Middle frontal gyrus (tissue), 1 donor: ENCODE data around the gene C4orf50.

ENCODE experiments used
- DNase-seq: peaks from one replicate; pipeline ENCODE4 v3.0.0-alpha.2; 2015; ENCODE audit warnings: low spot score; ENCODE audit errors: extremely low spot score

The C4orf50 gene

DNA sequence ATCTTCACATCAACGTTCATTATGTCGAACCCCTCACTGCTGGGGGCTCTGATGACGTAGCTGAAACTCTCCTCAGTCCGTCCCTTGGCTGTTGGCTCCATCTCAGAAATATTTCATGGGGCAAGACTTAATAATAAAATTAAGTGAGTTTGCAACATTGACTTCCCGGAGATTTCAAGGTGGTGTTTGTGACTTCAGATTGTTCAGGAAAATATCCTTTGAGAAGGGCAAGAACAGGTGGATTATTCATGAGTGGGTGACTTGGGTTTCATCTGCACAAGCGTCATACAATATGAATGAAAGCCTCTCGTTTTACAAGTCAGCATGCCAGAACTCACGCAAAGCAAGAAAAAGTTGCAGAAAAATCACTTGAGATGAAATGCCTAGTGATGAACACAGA is at the start of gene C4orf50:
C4orf50 (minus strand) TSS at position 101 of the 400 bp plus-strand sequence.
- DNase-seq: no peak

DNA sequence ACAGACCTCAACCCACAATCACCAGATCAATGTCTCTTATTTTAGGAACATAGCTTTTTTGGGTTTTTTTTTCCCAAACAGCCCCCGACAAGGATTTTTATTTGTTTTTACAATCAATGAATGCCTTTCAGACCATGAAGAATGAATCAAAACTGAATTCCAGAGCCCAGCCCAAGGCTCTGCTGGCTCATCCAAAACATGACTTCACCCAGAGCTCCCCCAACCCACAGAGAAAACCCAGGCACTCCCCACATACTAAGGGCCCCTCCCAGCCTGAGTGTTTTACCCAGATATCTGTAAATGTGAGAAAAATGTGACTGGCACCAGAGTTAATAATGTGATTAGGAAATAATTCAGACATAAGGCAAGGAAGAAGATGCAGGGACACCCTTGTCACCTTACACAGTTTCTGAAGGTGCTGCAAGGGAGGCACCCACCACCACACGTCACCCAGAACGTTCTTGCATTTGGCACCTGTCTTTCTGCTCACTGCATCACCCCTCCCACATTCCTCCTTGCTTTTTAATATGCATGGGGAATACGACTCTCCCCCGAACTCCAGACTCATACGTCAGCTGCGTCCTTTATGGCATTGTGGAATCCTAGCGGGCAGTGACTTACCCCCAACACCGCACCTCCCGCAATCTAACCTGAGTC is 47.8 kb upstream of the C4orf50 start:
- no peak for DNase-seq

DNA sequence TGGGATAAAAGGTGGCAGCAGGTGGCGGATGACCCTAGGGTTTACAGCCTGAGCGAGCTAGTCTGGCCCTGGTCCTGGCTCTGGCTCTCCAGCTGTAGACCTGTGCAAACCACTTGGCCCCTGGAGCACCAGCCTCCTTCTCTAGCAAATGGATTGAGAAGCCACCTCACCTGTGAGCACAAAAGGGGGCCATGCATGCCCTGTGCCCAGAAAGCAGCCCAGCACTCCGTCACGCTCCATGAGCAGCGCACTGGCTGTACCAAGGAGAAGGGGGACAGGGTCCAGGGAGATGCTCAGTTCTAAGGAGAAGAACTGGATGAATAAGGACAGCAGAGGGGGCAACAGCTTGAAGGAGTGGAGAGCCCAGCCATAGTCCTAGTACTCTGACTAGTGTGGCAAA is 46.9 kb upstream of the C4orf50 start:
- DNase-seq: no peak

DNA sequence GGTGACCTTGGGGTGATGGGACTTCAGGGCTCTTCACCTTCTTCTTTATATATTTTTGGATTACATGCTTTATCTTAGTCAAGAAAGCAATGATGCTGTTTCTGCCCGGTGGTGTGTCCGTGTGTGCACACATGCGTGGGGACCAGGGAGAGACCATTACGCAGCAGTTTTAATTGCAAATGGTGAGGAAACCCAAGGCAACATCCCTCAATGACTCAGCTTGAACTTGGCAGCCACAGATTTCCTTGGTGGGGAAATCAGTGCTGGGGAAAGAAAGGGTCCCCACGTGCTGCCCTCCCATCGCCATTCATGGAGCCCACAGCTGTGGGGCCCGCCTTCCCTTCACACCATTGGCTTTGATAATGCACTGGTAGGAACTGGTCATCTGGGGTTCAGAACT is 46.2 kb upstream of the C4orf50 start:
- DNase-seq: no peak

DNA sequence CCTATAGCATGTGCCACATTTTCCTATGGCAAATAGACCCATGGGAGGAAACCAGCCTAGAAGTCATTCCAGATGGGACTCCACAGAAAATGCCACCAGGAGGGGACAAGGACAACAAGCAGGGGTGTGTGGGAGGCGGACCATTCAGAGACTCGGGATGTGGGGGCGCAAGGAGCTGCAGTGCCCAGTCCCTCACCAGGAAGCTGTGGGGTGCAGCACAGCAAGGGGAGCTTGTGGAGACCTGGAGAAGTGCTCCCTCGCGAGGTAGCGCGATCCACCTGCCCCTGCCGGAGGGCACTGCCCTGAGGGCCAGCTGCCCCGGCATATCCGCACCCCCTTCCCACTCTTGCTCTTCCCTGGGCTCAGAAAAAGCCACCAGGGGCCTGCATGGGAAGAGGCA is 45.5 kb upstream of the C4orf50 start:
- no peak for DNase-seq

DNA sequence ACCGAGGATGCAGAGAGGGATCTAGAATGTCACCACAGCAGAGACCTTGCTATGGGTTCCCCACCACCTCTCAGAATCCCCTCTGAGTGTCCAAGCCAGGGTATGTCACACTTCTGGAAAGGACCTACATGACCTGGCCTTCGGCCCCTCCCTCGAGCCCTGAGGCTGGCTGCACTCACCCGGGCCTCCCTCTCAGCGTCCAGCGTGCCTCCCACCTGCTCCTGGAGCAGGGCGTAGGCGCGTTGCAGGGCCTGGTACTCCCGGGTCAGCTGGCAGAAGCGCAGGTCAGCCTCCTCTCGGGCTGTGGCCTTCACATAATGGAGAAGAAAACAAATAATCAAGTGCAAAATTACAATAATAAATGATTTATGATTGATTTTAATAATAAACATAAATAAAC is 43.9 kb upstream of the C4orf50 start:
- DNase-seq: no peak

DNA sequence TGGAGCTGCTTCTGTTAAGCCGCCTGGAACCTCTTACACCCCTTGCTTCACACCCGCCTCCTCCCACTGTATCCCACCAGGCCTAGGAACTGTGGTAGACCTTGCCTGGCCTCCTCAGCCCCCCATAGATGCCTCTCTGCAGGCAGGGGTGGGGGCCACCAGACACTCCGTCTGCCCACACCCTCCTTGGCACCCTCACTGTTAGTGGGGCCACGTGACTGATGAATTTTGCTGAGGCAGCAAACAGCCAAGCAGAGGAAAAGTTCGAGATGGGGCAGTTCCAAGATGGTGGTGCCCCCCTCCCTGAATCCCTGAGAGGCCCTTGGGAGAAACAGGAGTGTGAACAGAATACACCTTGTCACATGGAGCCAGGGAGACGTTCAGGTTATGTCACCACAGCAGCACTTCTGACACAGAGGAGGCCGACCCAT is 41.2 kb upstream of the C4orf50 start:
- no peak for DNase-seq

DNA sequence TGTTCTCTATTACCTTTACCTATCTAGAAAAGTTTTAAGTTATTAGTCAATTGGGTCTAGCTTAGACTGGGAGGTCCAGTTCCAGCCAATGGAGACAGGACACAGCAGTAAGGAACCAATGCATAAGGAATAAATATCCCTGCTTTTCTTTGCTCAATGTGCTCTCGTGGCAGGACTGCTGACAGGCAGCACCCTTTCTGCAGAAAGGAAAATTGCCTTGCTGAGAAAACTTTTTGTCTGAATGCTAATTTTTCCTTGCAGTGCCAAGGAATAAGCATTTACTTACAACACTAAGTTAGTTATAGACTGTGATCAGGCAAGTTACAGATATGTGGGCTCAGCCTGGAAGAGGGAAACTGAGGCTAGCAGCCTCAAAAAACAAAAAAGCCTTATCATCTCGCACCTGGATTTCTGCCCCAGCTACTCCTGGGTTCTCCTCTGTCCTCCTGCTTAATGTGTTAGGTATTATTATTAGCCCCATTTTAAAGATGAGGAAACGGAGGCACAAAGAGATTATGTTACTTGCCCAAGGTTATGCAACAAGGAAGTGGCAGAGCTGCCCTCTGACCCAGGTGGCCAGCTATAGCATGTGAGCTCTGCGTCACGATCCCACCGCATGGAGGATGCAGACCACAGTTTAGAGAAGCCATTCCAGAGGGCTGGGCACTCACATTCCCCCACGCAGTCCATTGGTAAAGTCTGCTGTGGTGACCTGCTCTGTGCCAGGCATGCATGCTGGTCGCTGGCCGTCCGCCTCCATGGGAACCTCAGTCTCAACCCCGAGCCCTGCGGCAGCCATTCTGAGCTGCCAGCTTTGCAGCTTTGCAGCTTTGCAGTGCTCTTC is 40.5 kb upstream of the C4orf50 start:
- no peak for DNase-seq

DNA sequence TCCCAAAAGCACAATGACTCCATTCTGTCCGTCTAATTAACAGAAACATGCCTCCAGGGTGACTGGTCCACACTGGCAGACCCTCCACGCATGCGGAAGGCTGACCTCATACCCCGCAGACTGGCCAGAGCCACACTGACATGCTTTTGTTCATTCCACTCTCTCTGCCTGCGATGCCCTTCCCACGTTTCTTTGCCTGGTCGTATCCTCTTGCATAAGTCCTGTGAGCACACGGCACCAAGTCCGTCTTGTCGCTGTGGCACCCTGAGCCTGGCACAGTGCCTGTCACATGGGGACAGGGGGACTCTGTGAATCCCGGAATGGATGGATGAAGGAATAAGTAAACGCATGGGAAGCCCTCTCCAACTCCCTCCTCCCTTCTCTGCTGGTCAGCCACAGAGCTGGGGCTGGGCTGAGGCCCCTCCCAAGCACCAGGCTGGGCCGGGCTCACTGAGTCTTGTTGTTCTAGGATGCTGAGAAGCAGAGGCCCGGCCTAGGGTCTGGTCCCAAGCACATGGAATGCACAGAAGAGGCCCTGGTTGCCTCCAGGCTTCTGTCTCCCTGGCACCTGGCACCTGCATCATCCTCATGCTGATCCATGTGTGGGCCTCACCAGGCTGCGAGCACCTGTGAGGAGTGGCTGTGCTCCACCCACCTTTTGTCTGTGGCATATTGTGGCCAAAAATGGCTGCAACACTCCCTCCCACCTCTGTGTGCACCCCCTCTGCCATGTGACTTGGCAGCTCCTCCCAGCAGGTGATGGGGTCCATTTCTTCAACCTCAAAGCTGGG is 38.9 kb upstream of the C4orf50 start:
- no peak for DNase-seq

DNA sequence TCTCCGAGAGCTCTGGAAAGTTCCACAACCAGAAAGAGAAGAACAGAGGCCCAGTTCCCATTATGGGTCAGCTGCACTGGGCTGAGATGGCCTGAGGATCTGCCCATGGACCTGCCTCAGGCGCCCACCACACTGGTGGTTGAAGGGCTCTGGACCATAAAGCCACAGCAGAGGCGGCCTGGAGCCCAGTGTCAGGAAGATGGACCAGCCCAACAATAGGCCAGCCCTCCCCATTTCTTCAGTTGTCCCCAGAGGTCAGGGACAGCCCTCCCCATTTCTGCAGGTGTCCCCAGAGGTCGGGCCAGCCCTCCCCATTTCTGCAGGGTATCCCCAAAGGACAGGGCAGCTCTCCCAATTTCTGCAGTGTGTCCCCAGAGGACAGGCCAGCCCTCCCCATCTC is 37.2 kb upstream of the C4orf50 start:
- DNase-seq: no peak

DNA sequence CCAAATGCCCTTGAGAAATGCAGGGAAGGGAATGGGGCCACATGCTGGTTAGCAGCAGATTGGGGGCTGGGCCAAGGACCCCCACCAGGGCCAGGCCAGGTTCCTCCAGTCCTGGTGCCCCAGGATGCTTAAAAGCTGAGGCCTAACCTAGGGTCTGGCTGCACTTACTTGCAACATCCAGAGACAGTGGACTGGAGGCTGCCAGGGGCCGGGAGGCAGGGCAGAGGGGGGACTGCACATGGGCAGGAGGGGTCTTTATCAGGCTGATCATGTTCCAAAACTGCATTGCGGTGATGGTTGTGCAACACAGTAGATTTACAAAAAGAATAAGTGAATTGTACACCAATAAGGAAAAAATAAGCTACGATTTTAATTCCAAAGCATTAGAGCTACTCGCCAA is 36.8 kb upstream of the C4orf50 start:
- DNase-seq: no peak

DNA sequence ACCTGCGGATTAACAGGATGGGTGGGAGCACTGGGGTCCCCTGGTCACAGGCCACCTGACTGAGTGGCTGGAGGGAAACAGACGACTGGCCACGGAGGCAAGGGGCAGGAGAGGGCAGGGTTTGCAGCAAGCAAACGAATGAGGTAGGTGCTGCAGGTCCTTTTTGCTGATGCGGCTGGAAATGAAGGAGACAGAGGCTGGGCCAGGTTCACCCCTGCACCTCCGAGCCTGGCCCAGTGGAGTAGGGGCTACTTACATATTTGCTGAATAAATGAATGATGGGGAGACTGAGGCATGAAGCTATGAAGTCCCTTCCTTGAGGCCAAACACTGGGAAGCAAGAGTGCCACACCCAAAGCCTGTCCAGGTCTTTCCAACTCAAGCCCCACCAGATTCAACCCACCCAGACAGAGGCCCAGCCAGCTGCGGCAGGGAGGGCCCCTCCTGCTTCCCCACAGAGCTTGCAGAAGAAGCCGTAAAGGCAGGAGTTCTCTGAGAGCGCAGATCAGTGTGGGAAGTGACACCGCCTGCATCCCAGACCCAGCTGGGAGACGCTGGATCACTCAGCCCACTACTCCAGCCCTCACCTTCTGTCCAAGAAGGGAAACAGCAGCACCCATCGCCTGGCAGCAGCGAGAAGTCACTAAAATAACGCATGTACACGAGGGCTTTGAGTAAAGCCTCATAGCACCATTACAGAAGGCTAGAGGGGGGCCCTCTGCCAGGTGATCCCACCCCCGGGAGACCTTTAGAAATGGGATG is 36.1 kb upstream of the C4orf50 start:
- no peak for DNase-seq

DNA sequence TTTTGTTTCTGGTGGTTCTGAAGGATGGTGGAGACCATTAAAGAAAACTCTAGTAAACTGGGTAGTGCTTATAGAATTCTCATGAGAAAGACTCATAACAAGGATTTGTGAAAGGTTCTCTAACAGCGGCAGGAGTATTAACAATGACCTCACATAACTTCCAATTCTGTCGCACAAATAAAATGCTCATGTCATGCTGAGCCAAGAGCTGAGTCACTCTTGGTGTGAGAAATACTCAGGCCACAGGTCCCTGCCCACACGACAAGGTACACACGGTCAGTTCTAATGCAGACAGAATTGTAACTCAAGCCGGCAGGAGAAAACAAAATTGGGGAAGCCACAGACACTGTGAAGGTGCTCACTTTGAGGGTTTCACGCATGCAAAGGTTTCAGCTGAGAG is 34.4 kb upstream of the C4orf50 start:
- no peak for DNase-seq

DNA sequence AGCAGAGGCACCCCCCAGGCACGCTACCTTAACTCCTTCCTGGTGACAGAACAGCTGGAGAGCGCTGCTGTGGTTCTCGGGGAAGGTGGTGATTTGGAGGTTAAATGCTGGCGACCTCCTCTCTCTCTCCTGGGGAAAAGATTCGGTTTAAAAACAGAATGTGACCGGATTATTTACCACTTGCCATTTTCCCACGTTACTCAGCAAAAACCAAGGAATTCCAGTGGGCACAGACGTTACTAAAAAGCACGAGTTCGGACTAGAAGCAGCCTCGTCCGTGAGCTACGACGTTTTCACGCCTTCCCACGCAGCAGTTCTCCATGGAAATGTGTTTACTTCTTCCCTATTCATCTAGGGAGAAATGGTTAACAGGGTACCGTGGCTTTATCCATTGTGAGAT is 32.3 kb upstream of the C4orf50 start:
- no peak for DNase-seq

DNA sequence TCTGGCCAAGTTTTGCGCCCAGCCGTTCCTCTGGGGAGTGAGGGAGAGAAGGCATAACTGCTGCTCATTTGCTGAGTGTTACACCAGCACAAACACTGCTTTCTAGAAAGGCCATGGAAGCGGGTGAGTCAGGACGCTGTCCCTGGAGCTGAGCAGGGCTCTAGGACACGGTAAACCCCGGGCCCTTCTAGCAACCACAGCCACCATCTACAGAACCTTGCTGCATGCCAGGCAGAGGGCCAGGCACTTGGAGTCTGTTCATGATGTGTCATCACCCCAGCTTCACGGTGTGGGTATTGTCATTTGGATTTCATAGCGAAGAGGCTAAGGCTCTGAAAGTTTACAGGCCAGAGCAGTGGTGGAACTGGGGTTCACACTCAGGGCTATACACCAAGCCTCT is 31.8 kb upstream of the C4orf50 start:
- no peak for DNase-seq

DNA sequence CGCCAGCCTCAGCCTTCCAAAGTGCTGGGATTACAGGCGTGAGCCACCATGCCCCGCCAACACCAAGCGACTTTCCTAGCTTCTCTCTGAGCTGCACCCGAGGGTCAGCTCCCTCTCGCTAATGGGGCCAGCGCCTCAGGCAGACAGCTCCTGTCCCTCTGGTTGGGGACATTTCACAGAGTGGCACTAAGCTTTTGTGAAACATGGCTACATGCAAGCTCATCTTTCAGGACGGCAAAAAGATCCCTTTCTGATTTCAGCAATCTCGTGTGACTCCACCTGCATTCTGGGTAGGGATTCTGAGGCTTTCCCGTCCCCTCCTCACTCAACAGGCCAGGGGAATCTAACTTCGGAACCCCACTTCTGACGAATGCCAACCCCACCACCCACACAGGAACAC is 31.0 kb upstream of the C4orf50 start:
- no peak for DNase-seq

DNA sequence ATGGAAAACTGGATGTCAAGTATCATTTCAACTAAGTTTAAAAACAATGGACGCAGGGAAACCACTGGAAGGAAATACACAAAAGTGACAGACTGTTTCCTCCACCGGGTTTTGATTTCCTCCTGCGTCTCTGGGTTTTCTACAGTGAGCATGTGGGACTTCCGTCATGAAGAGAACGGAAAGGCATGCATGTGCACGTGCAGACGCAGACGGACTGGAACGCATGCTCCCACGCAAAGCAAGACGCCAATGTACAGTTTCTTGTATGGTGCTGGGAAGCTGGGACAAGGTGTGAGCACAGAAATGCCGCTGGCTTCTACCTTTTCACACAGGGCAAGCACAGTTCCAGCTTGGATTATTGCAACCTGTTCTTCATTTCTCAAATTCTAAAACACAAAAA is 30.3 kb upstream of the C4orf50 start:
- no peak for DNase-seq

DNA sequence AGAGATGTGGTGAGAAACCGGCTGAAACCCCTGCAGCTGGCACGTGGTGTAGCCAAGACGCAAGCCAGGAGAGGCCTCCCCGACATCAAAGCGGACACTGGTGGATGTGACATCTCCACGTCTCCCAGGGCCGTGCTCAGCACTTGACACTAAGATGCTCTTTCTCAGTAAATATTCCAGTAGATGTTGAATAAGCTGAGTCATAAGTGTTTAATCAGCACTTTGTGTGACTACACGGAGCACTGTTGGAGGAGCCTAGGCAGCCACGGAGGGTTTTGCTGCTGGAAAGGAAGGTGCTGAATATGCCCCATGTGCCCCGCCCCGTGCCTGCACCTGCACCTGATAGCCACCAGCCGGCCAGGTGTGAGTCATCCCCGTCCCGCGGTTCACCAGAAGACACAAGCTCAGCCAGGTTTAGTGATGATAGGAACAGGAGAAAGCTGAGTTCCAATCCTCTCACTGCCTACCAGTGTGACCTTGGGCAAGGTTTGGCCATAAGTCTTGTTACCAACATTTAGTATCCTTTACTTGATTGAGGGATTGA is 29.0 kb upstream of the C4orf50 start:
- DNase-seq: no peak

DNA sequence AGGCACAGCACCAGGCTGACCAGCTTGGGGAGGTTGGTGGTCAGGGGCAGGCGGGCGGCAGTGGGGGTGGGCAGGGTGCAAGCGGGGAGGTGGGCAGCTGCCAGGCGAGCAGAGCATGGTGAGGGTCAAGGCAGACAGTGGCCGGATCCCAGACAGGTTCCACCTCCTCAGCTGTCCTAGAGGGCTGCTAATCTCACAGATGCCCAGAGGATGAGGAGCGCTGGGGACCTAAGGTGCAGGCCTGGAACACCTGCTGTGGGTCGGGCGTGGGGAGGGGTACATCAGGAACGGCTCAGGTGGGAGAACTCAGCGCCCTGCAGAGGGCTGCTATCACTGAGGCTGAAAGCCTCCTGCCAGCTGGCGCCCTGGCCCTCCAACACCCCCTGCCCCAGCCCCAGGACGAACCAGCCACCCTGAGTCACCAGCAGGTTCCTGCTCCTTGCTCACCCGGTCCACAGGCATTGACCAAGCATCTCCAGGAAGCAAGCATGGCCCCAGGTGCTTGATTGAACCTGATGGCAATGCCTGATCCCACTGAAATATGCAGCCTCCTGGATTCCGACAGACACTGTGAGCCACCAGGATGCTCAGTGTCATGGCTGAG is 28.4 kb upstream of the C4orf50 start:
- DNase-seq: no peak

DNA sequence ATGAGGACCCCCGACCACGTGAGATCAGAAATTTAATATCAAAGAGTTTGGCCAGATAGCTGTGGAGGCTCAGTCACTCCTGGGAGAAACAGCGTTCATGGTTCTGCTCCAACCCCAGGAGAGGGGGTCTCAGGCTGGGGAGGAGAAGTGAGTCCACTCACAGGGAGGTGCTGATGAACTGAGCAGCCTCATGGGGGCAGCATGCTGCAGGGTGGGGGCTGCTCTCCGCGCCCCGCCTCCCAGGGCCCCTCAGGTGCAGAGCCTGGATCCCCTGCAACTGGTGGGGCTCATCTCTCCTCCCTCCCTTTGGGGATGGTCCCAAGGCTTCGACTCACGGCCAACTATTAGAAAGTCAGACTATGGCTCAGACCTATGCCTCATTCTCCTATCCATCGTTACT is 26.6 kb upstream of the C4orf50 start:
- DNase-seq: no peak

DNA sequence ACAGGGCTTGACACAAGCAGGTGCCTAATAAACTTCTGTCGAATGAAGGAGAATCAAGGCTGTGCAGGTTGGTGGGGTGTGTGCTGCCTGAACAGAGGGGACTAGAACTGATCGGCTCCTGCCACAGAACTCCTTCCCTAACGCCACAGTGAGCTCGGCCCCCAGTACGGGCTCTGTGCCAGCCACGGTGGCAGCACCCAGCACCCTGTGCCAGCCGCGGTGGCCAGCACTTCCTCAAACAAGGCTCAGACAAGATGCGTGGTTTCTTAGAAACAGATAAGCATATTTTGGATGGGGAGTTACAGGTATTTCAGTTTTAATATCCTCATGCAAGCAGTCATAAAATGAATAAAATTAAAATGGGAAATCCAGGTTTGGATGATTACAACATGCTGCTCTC is 26.0 kb upstream of the C4orf50 start:
- no peak for DNase-seq
